IMR-90 (cell line): ENCODE data around the gene TMEM63C.

ENCODE experiments used
- ELK1 ChIP-seq: fragments of 150-350 bp; IDR thresholded peaks from 2 replicates; pipeline ENCODE4 v1.6.1; 2016; ENCODE audit warnings: low read depth, mild to moderate bottlenecking, low read length, moderate library complexity, borderline replicate concordance
- MAFK ChIP-seq: IDR thresholded peaks from 2 replicates; pipeline ENCODE4 v1.6.1; 2012; ENCODE audit warnings: low read depth, low read length, improper control_type of control experiment
- MAZ ChIP-seq: IDR thresholded peaks from 2 replicates; pipeline ENCODE4 v1.6.1; 2012; ENCODE audit warnings: low read depth, mild to moderate bottlenecking, low read length, improper control_type of control experiment, moderate library complexity, borderline replicate concordance
- NFE2L2 ChIP-seq: fragments of 150-350 bp; IDR thresholded peaks from 2 replicates; pipeline ENCODE4 v1.6.1; 2016; ENCODE audit warnings: low read depth, mild to moderate bottlenecking, low read length
- POLR2A ChIP-seq: IDR thresholded peaks from 2 replicates; pipeline ENCODE4 v1.6.1; 2012; ENCODE audit warnings: mild to moderate bottlenecking, low read depth, low read length
- RAD21 ChIP-seq: IDR thresholded peaks from 2 replicates; pipeline ENCODE4 v1.6.1; 2012; ENCODE audit warnings: low read length, improper control_type of control experiment
- RCOR1 ChIP-seq: IDR thresholded peaks from 2 replicates; pipeline ENCODE4 v1.6.1; 2012; ENCODE audit warnings: mild to moderate bottlenecking, low read length, improper control_type of control experiment; ENCODE audit not compliant: insufficient replicate concordance
- RFX5 ChIP-seq: IDR thresholded peaks from 2 replicates; pipeline ENCODE4 v1.8.0; 2012; ENCODE audit warnings: low read depth, mild to moderate bottlenecking, low read length, moderate library complexity
- SMC3 ChIP-seq: fragments of 150-350 bp; IDR thresholded peaks from 2 replicates; pipeline ENCODE4 v1.6.1; 2016; ENCODE audit warnings: low read depth, mild to moderate bottlenecking, antibody characterized with exemption, low read length, moderate library complexity
- TF ChIP-seq, protein P1 (sequence below): conservative IDR thresholded peaks from 2 replicates; pipeline ENCODE4 v1.5.1; 2012; ENCODE audit warnings: mild to moderate bottlenecking, low read depth, low read length, improper control_type of control experiment

GRCh38 chr14:77265187-77265515, 83.6 kb downstream of the TMEM63C start:
- TF ChIP-seq, protein P1, sequence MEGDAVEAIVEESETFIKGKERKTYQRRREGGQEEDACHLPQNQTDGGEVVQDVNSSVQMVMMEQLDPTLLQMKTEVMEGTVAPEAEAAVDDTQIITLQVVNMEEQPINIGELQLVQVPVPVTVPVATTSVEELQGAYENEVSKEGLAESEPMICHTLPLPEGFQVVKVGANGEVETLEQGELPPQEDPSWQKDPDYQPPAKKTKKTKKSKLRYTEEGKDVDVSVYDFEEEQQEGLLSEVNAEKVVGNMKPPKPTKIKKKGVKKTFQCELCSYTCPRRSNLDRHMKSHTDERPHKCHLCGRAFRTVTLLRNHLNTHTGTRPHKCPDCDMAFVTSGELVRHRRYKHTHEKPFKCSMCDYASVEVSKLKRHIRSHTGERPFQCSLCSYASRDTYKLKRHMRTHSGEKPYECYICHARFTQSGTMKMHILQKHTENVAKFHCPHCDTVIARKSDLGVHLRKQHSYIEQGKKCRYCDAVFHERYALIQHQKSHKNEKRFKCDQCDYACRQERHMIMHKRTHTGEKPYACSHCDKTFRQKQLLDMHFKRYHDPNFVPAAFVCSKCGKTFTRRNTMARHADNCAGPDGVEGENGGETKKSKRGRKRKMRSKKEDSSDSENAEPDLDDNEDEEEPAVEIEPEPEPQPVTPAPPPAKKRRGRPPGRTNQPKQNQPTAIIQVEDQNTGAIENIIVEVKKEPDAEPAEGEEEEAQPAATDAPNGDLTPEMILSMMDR, result no peak
- TF ChIP-seq MAFK, result no peak
- no peak for TF ChIP-seq SMC3
- TF ChIP-seq ELK1, result no peak
- TF ChIP-seq MAZ, result no peak
- TF ChIP-seq RCOR1, result no peak
- no peak for TF ChIP-seq POLR2A
- TF ChIP-seq NFE2L2, result no peak
- no peak for TF ChIP-seq RAD21
- TF ChIP-seq RFX5, result no peak
